Upper lobe of right lung (tissue), 1 donor: ENCODE measurements around the gene LMAN2L. TPM values are rescaled to one million over a fixed set of nuclear protein-coding genes. Genes with fewer than 3 reads are reported as not detected.
A peak's percentile ranks its signal among the peaks of the same experiment; 100 is the strongest.

ENCODE experiments used
- ATAC-seq: fragments of 200-7000 bp; cut with Tn5 transposase; one replicate; pipeline ENCODE4 v1.9.1; 2020; ENCODE audit warnings: mild to moderate bottlenecking, moderate library complexity
- DNase-seq: peaks from one replicate; pipeline ENCODE4 v3.0.0-alpha.2; 2020
- H3K27ac ChIP-seq: fragments of 200-600 bp; one replicate; pipeline ENCODE4 v1.8.0; 2022
- H3K27me3 ChIP-seq: fragments of 200-600 bp; one replicate; pipeline ENCODE4 v1.8.0; 2022; ENCODE audit warnings: mild to moderate bottlenecking
- H3K36me3 ChIP-seq: fragments of 200-600 bp; one replicate; pipeline ENCODE4 v1.8.0; 2022
- H3K4me1 ChIP-seq: fragments of 200-600 bp; one replicate; pipeline ENCODE4 v1.8.0; 2022
- H3K4me3 ChIP-seq: fragments of 200-600 bp; one replicate; pipeline ENCODE4 v1.8.0; 2022; ENCODE audit warnings: mild to moderate bottlenecking
- H3K9me3 ChIP-seq: fragments of 200-600 bp; one replicate; pipeline ENCODE4 v1.8.0; 2022
- CTCF ChIP-seq: fragments of 200-600 bp; IDR thresholded peaks from one replicate; pipeline ENCODE4 v1.8.0; 2022; ENCODE audit warnings: antibody characterized with exemption
- intact Hi-C: fragments of 100-400 bp; cut with DNase I; formaldehyde crosslinking; loops from one replicate; pipeline ENCODE4 v1.11.0; 2022
- total RNA-seq: library from RNA; stranded (reverse); fragmentation: NEBNext Ultra II Directional; extraction: Animal tissue kit (Norgen Biotek cat#: 25700); gene quantifications from one replicate; pipeline ENCODE4 v1.2.1, GENCODE V29; 2021
- donor health status: DM: no; HTN: yes; CAD: no; lungs with severe emphysema.

Gene LMAN2L
- total RNA-seq, 1 donor from 2014 or later = 16.5 TPM

GRCh38 chr2:96733931-96734330 lies 5.9 kb downstream of the LMAN2L start:
- Histone ChIP-seq H3K4me3 (no peak overlapping the region), H3K9me3 (no peaks in the 10 kb centered on the region), H3K36me3 (peaks cover 67% of the 10 kb centered on the region), H3K4me1 (peaks cover 21% of the 10 kb centered on the region), H3K27me3 (no peaks in the 10 kb centered on the region), H3K27ac (no peak overlapping the region)
- TF ChIP-seq CTCF = no peak
- DNase-seq = no peak
- no peak for ATAC-seq
- intact Hi-C loops = no loop called here

GRCh38 chr2:96730212-96730611 lies 9.7 kb downstream of the LMAN2L start:
- no peak overlapping the region for H3K4me3 ChIP-seq
- H3K36me3 ChIP-seq = peaks cover 78% of the 10 kb centered on the region
- ATAC-seq (no peak), DNase-seq (no peak)
- H3K27ac ChIP-seq = no peak overlapping the region
- no peak for TF ChIP-seq CTCF
- intact Hi-C loops = no loop called here
- no peaks in the 10 kb centered on the region for H3K27me3 ChIP-seq
- no peaks in the 10 kb centered on the region for H3K9me3 ChIP-seq
- H3K4me1 ChIP-seq = peaks cover 6% of the 10 kb centered on the region

GRCh38 chr2:96729748-96730147 lies 10.1 kb downstream of the LMAN2L start:
- Histone ChIP-seq H3K27me3 (no peaks in the 10 kb centered on the region), H3K4me1 (peaks cover 1% of the 10 kb centered on the region), H3K36me3 (peaks cover 78% of the 10 kb centered on the region), H3K9me3 (no peaks in the 10 kb centered on the region), H3K4me3 (no peak overlapping the region), H3K27ac (no peak overlapping the region)
- no peak for DNase-seq
- TF ChIP-seq CTCF = no peak
- no peak for ATAC-seq
- intact Hi-C loops = no loop called here

- DNase-seq (no peak), ATAC-seq (peak; percentile 63)
- Histone ChIP-seq H3K36me3 (peaks cover 66% of the 10 kb centered on the region), H3K9me3 (no peaks in the 10 kb centered on the region), H3K27me3 (no peaks in the 10 kb centered on the region), H3K4me3 (no peak overlapping the region), H3K27ac (peak overlapping the region; percentile 31), H3K4me1 (no peaks in the 10 kb centered on the region)
- no peak for TF ChIP-seq CTCF
- intact Hi-C loops = no loop called here
These were observed 12.4 kb downstream of the LMAN2L start for GRCh38 chr2:96727431-96727830.

- H3K27ac ChIP-seq = no peak overlapping the region
- H3K4me3 ChIP-seq = no peak overlapping the region
- DNase-seq (no peak), ATAC-seq (no peak)
- no peaks in the 10 kb centered on the region for H3K4me1 ChIP-seq
- H3K9me3 ChIP-seq = no peaks in the 10 kb centered on the region
- no peak for TF ChIP-seq CTCF
- H3K36me3 ChIP-seq = peaks cover 53% of the 10 kb centered on the region
- H3K27me3 ChIP-seq = no peaks in the 10 kb centered on the region
- intact Hi-C loops = no loop called here
These were observed 13.7 kb downstream of the LMAN2L start for GRCh38 chr2:96726131-96726530.

GRCh38 chr2:96716388-96716787 lies 23.5 kb downstream of the LMAN2L start:
- DNase-seq (no peak), ATAC-seq (no peak)
- peaks cover 32% of the 10 kb centered on the region for H3K36me3 ChIP-seq
- no peaks in the 10 kb centered on the region for H3K4me1 ChIP-seq
- H3K27me3 ChIP-seq = no peaks in the 10 kb centered on the region
- intact Hi-C loops = no loop called here
- no peaks in the 10 kb centered on the region for H3K9me3 ChIP-seq
- TF ChIP-seq CTCF = no peak
- H3K4me3 ChIP-seq = no peak overlapping the region
- H3K27ac ChIP-seq = no peak overlapping the region
